HepG2 (cell line): ENCODE data around the gene EXOC3L4. TPM values are rescaled to one million over a fixed set of nuclear protein-coding genes. Genes with fewer than 3 reads are reported as not detected.

Source experiments
- ATAC-seq: fragments of 200-7000 bp; cut with Tn5 transposase; 3 replicates; pipeline ENCODE4 v1.9.1; 2020; ENCODE audit warnings: mild to moderate bottlenecking, moderate library complexity
- BruUV-seq: library from RNA; stranded (reverse); fragments of 400-500 nt; replicated peaks from 2 replicates; lab custom pipeline; 2021; lab: Mats Ljungman, UMichigan
- CTCF ChIA-PET: fragments of 300-600 bp; formaldehyde crosslinking; extraction: SDS; loops from one replicate; lab custom pipeline; 2021; ENCODE audit warnings: low total read pairs, inconsistent platforms, low intra/inter-chr PET ratio; lab: Yijun Ruan, JAX
- POLR2A ChIA-PET: fragments of 350-600 bp; sonication (Branson Sonifier 250); formaldehyde crosslinking; loops from one replicate; lab custom pipeline; 2020; ENCODE audit warnings: antibody characterized with exemption, inconsistent platforms; lab: Yijun Ruan, JAX
- DNase-seq: peaks from one replicate; pipeline ENCODE4 v3.0.0-alpha.2; 2015; ENCODE audit warnings: low spot score
- FAIRE-seq: peaks from 3 replicates; lab custom pipeline; 2011; peaks lifted over from hg19 to GRCh38; lab: Jason Lieb, UNC
- H2AFZ ChIP-seq: one replicate; pipeline ENCODE4 v1.6.1; 2011; ENCODE audit warnings: low read length, inconsistent platforms
- H3K27ac ChIP-seq: fragments of 300-600 bp; 3 replicates; pipeline ENCODE4 v1.8.0; 2011; ENCODE audit warnings: mixed run types, mild to moderate bottlenecking, mixed read lengths, low read length, inconsistent platforms; ENCODE audit not compliant: insufficient read depth; ENCODE audit errors: extremely low read length
- H3K27me3 ChIP-seq, 2 experiments: fragments of 200-600 bp in 1 of 2; 2 replicates in 1 of 2; 3 replicates in 1 of 2; pipeline versions ENCODE4 v1.6.0 to v1.8.0; 2011; ENCODE audit warnings: low read length in 2 of 2, mild to moderate bottlenecking in 2 of 2, moderate library complexity in 2 of 2, inconsistent platforms in 1 of 2; ENCODE audit not compliant: insufficient read depth in 2 of 2, control insufficient read depth in 1 of 2
- H3K36me3 ChIP-seq, 2 experiments: fragments of 200-600 bp in 1 of 2; replicated peaks in 1 of 2; 2 replicates in 1 of 2; 3 replicates in 1 of 2; pipeline versions ENCODE4 v1.5.1 to v1.8.0; 2011; ENCODE audit warnings: low read length in 2 of 2, inconsistent platforms in 1 of 2; ENCODE audit not compliant: insufficient read depth in 2 of 2, control insufficient read depth in 1 of 2
- H3K4me1 ChIP-seq: 2 replicates; pipeline ENCODE4 v1.5.1; 2012; ENCODE audit warnings: low read length, inconsistent platforms; ENCODE audit not compliant: insufficient read depth
- H3K4me2 ChIP-seq: 2 replicates; pipeline ENCODE4 v1.6.0; 2011; ENCODE audit warnings: low read depth, low read length, inconsistent platforms
- H3K4me3 ChIP-seq, 3 experiments: fragments of 200-600 bp in 1 of 3; sonication (generic), shearing (Covaris generic) in 1 of 3; replicated peaks in 1 of 3; 2 replicates each; pipeline ENCODE4 v1.5.1; 2011 to 2016; ENCODE audit warnings: low read length in 3 of 3, inconsistent platforms in 2 of 3, low read depth in 2 of 3, mild to moderate bottlenecking in 2 of 3, control low read depth in 1 of 3, mixed read lengths in 1 of 3; ENCODE audit not compliant: insufficient read depth in 1 of 3
- H3K79me2 ChIP-seq: one replicate; pipeline ENCODE4 v1.6.1; 2011; ENCODE audit warnings: low read length, inconsistent platforms; ENCODE audit not compliant: insufficient read depth
- H3K9ac ChIP-seq: 2 replicates; pipeline ENCODE4 v1.6.0; 2011; ENCODE audit warnings: mild to moderate bottlenecking, low read depth, low read length, inconsistent platforms; ENCODE audit not compliant: insufficient read depth
- H3K9me3 ChIP-seq: 2 replicates; pipeline ENCODE4 v1.5.1; 2012; ENCODE audit warnings: mild to moderate bottlenecking, low read length
- H4K20me1 ChIP-seq: 2 replicates; pipeline ENCODE4 v1.6.0; 2011; ENCODE audit warnings: inconsistent platforms, mild to moderate bottlenecking, low read length, moderate library complexity; ENCODE audit not compliant: insufficient read depth
- BCL6 ChIP-seq: IDR thresholded peaks from 2 replicates; pipeline ENCODE4 v1.6.1; 2016; ENCODE audit warnings: missing genetic modification reagents, missing compliant biosample characterization
- CBX2 ChIP-seq, 2 experiments: fragments of 200-600 bp in 1 of 2; sonication (generic); formaldehyde crosslinking in 1 of 2; IDR thresholded peaks; 2 replicates each; pipeline versions ENCODE4 v1.7.0 to v1.8.1; 2018 to 2022; ENCODE audit warnings: low read depth in 2 of 2, low read length in 1 of 2, mild to moderate bottlenecking in 1 of 2, missing genetic modification reagents in 1 of 2
- ERF ChIP-seq: IDR thresholded peaks from 2 replicates; pipeline ENCODE4 v1.6.1; 2018; ENCODE audit warnings: missing biosample characterization, missing genetic modification reagents
- GPBP1L1 ChIP-seq: sonication (generic); formaldehyde crosslinking; IDR thresholded peaks from 2 replicates; pipeline ENCODE4 v1.5.0; 2020; ENCODE audit warnings: mild to moderate bottlenecking, missing genetic modification reagents
- GTF3A ChIP-seq: sonication (generic); formaldehyde crosslinking; conservative IDR thresholded peaks from 2 replicates; pipeline ENCODE4 v1.4.0; 2020; ENCODE audit warnings: mild to moderate bottlenecking, missing genetic modification reagents
- MYPOP ChIP-seq: sonication (generic); formaldehyde crosslinking; IDR thresholded peaks from 2 replicates; pipeline ENCODE4 v1.8.1; 2023; ENCODE audit warnings: mild to moderate bottlenecking, moderate library complexity, missing genetic modification reagents
- PHF8 ChIP-seq: sonication (generic); formaldehyde crosslinking; IDR thresholded peaks from 2 replicates; pipeline ENCODE4 v1.5.0; 2020; ENCODE audit warnings: missing genetic modification reagents
- POLR2AphosphoS5 ChIP-seq: IDR thresholded peaks from 2 replicates; pipeline ENCODE4 v1.6.1; 2012; ENCODE audit warnings: low read depth, low read length
- STAG1 ChIP-seq: sonication (generic); formaldehyde crosslinking; IDR thresholded peaks from 2 replicates; pipeline ENCODE4 v1.4.0; 2020; ENCODE audit warnings: missing genetic modification reagents
- TFAP4 ChIP-seq: sonication (generic); IDR thresholded peaks from 2 replicates; pipeline ENCODE4 v1.6.1; 2016; ENCODE audit warnings: low read depth, borderline replicate concordance
- YY1 ChIP-seq: IDR thresholded peaks from 2 replicates; pipeline ENCODE4 v1.6.1; 2011; ENCODE audit warnings: low read length, low read depth, moderate library complexity, mild to moderate bottlenecking; ENCODE audit not compliant: insufficient read depth, insufficient replicate concordance
- ZNF780A ChIP-seq: sonication (generic); formaldehyde crosslinking; IDR thresholded peaks from 2 replicates; pipeline ENCODE4 v1.8.0; 2022; ENCODE audit warnings: mild to moderate bottlenecking, missing genetic modification reagents, moderate library complexity
- WGBS: methylation state at CpG from one replicate; pipeline ENCODE4 v1.1.6; 2017; ENCODE audit warnings: low lambda C conversion rate; 5-methylcytosine and 5-hydroxymethylcytosine counted together
- in situ Hi-C: cut with HindIII; loops from 2 replicates; pipeline ENCODE4 v1.10.0; 2017; ENCODE audit warnings: low pct_unique_long_range_greater_than_20kb; ENCODE audit not compliant: extremely low pct_ligation_motif_present
- intact Hi-C: fragments of 100-400 bp; cut with micrococcal nuclease; formaldehyde crosslinking; loops from one replicate; pipeline ENCODE4 v1.10.0; 2022; ENCODE audit not compliant: unreplicated experiment
- polyA plus RNA-seq, 8 experiments: library from polyadenylated mRNA; depleted of rRNA in 3 of 8; stranded (reverse) in 7 of 8; unstranded in 1 of 8; fragments of >200 nt; fragmentation: Illumina TruSeq in 4 of 8; extraction: Trizol in 4 of 8; gene quantifications; 2 replicates each; pipeline versions ENCODE4 v1.2.1 to v1.2.3, GENCODE V29; 2011 to 2016; ENCODE audit warnings: low read depth in 4 of 8, missing spikeins in 1 of 8, mixed read lengths in 1 of 8; ENCODE audit not compliant: insufficient read depth in 1 of 8
- total RNA-seq, 5 experiments: library from RNA; depleted of rRNA; stranded (reverse); fragments of >200 nt; fragmentation: Illumina TruSeq; extraction: Trizol; gene quantifications; 2 replicates each; pipeline ENCODE4 v1.2.3, GENCODE V29; 2016; ENCODE audit warnings: low read depth in 1 of 5

EXOC3L4 gene
- total and polyA plus RNA-seq, 2 of the 13 experiments (the other 11 are each of a cell fraction or from before 2014, with no cell fraction given), result 11.8 to 27.0 TPM

GRCh38 chr14:103097994-103098957, 3.8 kb downstream of the EXOC3L4 start (continued):
- TF ChIP-seq TFAP4, result no peak
- TF ChIP-seq ERF (CRISPR knock-in tag), result no peak
- TF ChIP-seq GPBP1L1 (CRISPR knock-in tag), result no peak
- no peak for TF ChIP-seq POLR2AphosphoS5
- TF ChIP-seq CBX2 (IDR thresholded peaks at IDR 0.05; ENCODE audit: low read depth, low read length), result no peak
- TF ChIP-seq CBX2 (CRISPR knock-in tag; IDR thresholded peaks at IDR 0.05; ENCODE audit: low read depth), result no peak

GRCh38 chr14:103099081-103099732, 4.7 kb downstream of the EXOC3L4 start:
- H3K9ac ChIP-seq, result peak overlapping the region; percentile 87
- no peaks in the 10 kb centered on the region; a peak in 1 of 5 replicates for H3K27me3 ChIP-seq
- BruUV-seq, result no TSS peak
- no peaks in the 10 kb centered on the region for H3K36me3 ChIP-seq
- ChIA-PET POLR2A (interaction anchor here (0.6 to 3.9 kb wide), 13 partner anchors 9 to 244 kb away, joined by 3 to 55 read pairs (median 5); partner anchors contain the start of genes EIF5 and LBHD2), CTCF (no interaction called here)
- WGBS, result 0% methylated on average over 2 of the region's 12 CpGs
- H4K20me1 ChIP-seq, result peaks cover 8% of the 10 kb centered on the region; the same call in 1 of the 2 replicates
- peaks cover 78% of the 10 kb centered on the region for H3K4me1 ChIP-seq
- ATAC-seq (peak; percentile 64), DNase-seq (peak; percentile 97), FAIRE-seq (peak; percentile 97)
- H3K4me2 ChIP-seq, result peak overlapping the region; percentile 99
- H3K79me2 ChIP-seq, result peaks cover 29% of the 10 kb centered on the region
- H3K27ac ChIP-seq, result peak overlapping the region; percentile 99
- H3K9me3 ChIP-seq, result no peaks in the 10 kb centered on the region
- H3K4me3 ChIP-seq, result peak overlapping the region; percentile 63 to 73 (median 65)
- intact Hi-C loops, result no loop called here
- H2AFZ ChIP-seq, result no peak overlapping the region
- in situ Hi-C loops, result no loop called here
- TF ChIP-seq BCL6 (peak; percentile 17; the same call in 1 of the 2 replicates), YY1 (peak; percentile 70), STAG1 (CRISPR knock-in tag) (no peak; the same call in 1 of the 2 replicates), ZNF780A (CRISPR knock-in tag) (peak; percentile 90), PHF8 (peak; percentile 60), MYPOP (CRISPR knock-in tag) (peak; percentile 49; the same call in 1 of the 2 replicates), GTF3A (CRISPR knock-in tag) (0 out of 2 replicates have a peak, but pooled peaks have one; percentile 7)
